Activated T-cell treated with anti-CD3 and anti-CD28 coated beads, Interleukin-2, amount 50 U/mL, for 4 hours (primary cell): ENCODE measurements around the gene CCNB2. TPM values are rescaled to one million over a fixed set of nuclear protein-coding genes. Genes with fewer than 3 reads are reported as not detected.

ENCODE experiments used
- ATAC-seq, 2 donors: fragments of 200-7000 bp; cut with Tn5 transposase; one replicate each; pipeline ENCODE4 v1.10.0; 2021
- DNase-seq: peaks from one replicate; pipeline ENCODE4 v3.0.0-alpha.2; 2020
- H3K27me3 Mint-ChIP-seq: one replicate; pipeline ENCODE4 v1.8.0; 2021; ENCODE audit warnings: low read depth, mixed read lengths
- H3K36me3 Mint-ChIP-seq: one replicate; pipeline ENCODE4 v1.8.0; 2022; ENCODE audit warnings: mixed read lengths; ENCODE audit not compliant: insufficient read depth
- H3K4me1 Mint-ChIP-seq: one replicate; pipeline ENCODE4 v1.8.0; 2021; ENCODE audit warnings: low read depth, mixed read lengths
- H3K4me3 Mint-ChIP-seq: one replicate; pipeline ENCODE4 v1.8.0; 2021; ENCODE audit warnings: mild to moderate bottlenecking, moderate library complexity, mixed read lengths
- H3K9me3 Mint-ChIP-seq: one replicate; pipeline ENCODE4 v1.8.0; 2021; ENCODE audit warnings: mixed read lengths
- total RNA-seq, 3 donors: library from RNA; stranded (reverse); gene quantifications; one replicate each; pipeline ENCODE4 v1.2.1, GENCODE V29; 2021

Gene CCNB2
- total RNA-seq, 3 donors from 2014 or later: 1.8 to 2.7 (median 2.3) TPM

GRCh38 chr15:59166601-59167265 lies 61.8 kb downstream of the CCNB2 start:
- H3K27me3 Mint-ChIP-seq: no peaks in the 10 kb centered on the region
- no peaks in the 10 kb centered on the region for H3K9me3 Mint-ChIP-seq
- no peak overlapping the region for H3K4me3 Mint-ChIP-seq
- H3K4me1 Mint-ChIP-seq: no peaks in the 10 kb centered on the region
- ATAC-seq (no peak), DNase-seq (no peak)
- no peaks in the 10 kb centered on the region for H3K36me3 Mint-ChIP-seq

GRCh38 chr15:59168536-59168935 lies 63.6 kb downstream of the CCNB2 start:
- Mint-ChIP-seq H3K27me3 (no peaks in the 10 kb centered on the region), H3K4me3 (no peak overlapping the region), H3K36me3 (no peaks in the 10 kb centered on the region), H3K9me3 (peaks cover under 1% of the 10 kb centered on the region), H3K4me1 (no peaks in the 10 kb centered on the region)
- DNase-seq (no peak), ATAC-seq (no peak)

- DNase-seq: no peak
- no peak for ATAC-seq
Observed at GRCh38 chr15:59169251-59169708, 64.3 kb downstream of the CCNB2 start.

GRCh38 chr15:59170295-59171066 lies 65.5 kb downstream of the CCNB2 start:
- H3K36me3 Mint-ChIP-seq: peaks cover 2% of the 10 kb centered on the region
- no peak for ATAC-seq

More at GRCh38 chr15:59169251-59169708, 64.3 kb downstream of the CCNB2 start:
- Mint-ChIP-seq H3K36me3 (peaks cover 2% of the 10 kb centered on the region), H3K4me1 (no peaks in the 10 kb centered on the region), H3K27me3 (peaks cover 1% of the 10 kb centered on the region), H3K9me3 (peaks cover 4% of the 10 kb centered on the region), H3K4me3 (no peak overlapping the region)

GRCh38 chr15:59171067-59171397 lies 66.1 kb downstream of the CCNB2 start:
- ATAC-seq: no peak
- peaks cover 2% of the 10 kb centered on the region for H3K36me3 Mint-ChIP-seq
- peaks cover 4% of the 10 kb centered on the region for H3K9me3 Mint-ChIP-seq
- H3K4me3 Mint-ChIP-seq: no peak overlapping the region
- peaks cover 4% of the 10 kb centered on the region for H3K27me3 Mint-ChIP-seq
- DNase-seq: no peak
- no peaks in the 10 kb centered on the region for H3K4me1 Mint-ChIP-seq

More at GRCh38 chr15:59170295-59171066, 65.5 kb downstream of the CCNB2 start:
- Mint-ChIP-seq H3K4me1 (no peaks in the 10 kb centered on the region), H3K27me3 (peaks cover 1% of the 10 kb centered on the region), H3K4me3 (no peak overlapping the region), H3K9me3 (peaks cover 4% of the 10 kb centered on the region)
- DNase-seq: no peak

- Mint-ChIP-seq H3K9me3 (peaks cover 4% of the 10 kb centered on the region), H3K4me3 (no peak overlapping the region), H3K4me1 (no peaks in the 10 kb centered on the region), H3K27me3 (peaks cover 9% of the 10 kb centered on the region), H3K36me3 (peaks cover 2% of the 10 kb centered on the region)
- DNase-seq: no peak
- no peak for ATAC-seq
Observed at GRCh38 chr15:59172289-59172901, 67.4 kb downstream of the CCNB2 start.

- no peak for DNase-seq
- ATAC-seq: no peak
- H3K4me3 Mint-ChIP-seq: no peak overlapping the region
- H3K36me3 Mint-ChIP-seq: peaks cover 2% of the 10 kb centered on the region
- peaks cover 14% of the 10 kb centered on the region for H3K27me3 Mint-ChIP-seq
- peaks cover 4% of the 10 kb centered on the region for H3K9me3 Mint-ChIP-seq
- no peaks in the 10 kb centered on the region for H3K4me1 Mint-ChIP-seq
Observed at GRCh38 chr15:59173194-59173593, 68.2 kb downstream of the CCNB2 start.

GRCh38 chr15:59174151-59174834 lies 69.3 kb downstream of the CCNB2 start:
- DNase-seq (no peak), ATAC-seq (no peak)
- H3K9me3 Mint-ChIP-seq: peaks cover 4% of the 10 kb centered on the region
- no peak overlapping the region for H3K4me3 Mint-ChIP-seq
- peaks cover 2% of the 10 kb centered on the region for H3K36me3 Mint-ChIP-seq
- no peaks in the 10 kb centered on the region for H3K4me1 Mint-ChIP-seq
- peaks cover 17% of the 10 kb centered on the region for H3K27me3 Mint-ChIP-seq

Other genes with a start within 250 kb of the CCNB2 start
- gene SLTM, start 171.5 kb upstream of the CCNB2 start, total RNA-seq: 100 to 1,000 TPM; 105 to 121 (median 120) TPM
- gene RNF111, start 117.5 kb upstream of the CCNB2 start, total RNA-seq: 10 to 100 TPM; 22.6 to 25.0 (median 25.0) TPM
- gene LDHAL6B, start 101.7 kb downstream of the CCNB2 start, total RNA-seq: not detected